CD4-positive, alpha-beta T cell treated with Interleukin-21 for 1 hour (primary cell): Measurements from ENCODE around the gene OTOF.
"Not testable (repeated sequence)": the region's sequence is repeated elsewhere in the genome, so short reads cannot be mapped to it uniquely, and the experiment has no call there.

ENCODE experiments used
- DNase-seq: peaks from one replicate; pipeline ENCODE4 v3.0.0-alpha.2; 2020

Gene OTOF

DNA sequence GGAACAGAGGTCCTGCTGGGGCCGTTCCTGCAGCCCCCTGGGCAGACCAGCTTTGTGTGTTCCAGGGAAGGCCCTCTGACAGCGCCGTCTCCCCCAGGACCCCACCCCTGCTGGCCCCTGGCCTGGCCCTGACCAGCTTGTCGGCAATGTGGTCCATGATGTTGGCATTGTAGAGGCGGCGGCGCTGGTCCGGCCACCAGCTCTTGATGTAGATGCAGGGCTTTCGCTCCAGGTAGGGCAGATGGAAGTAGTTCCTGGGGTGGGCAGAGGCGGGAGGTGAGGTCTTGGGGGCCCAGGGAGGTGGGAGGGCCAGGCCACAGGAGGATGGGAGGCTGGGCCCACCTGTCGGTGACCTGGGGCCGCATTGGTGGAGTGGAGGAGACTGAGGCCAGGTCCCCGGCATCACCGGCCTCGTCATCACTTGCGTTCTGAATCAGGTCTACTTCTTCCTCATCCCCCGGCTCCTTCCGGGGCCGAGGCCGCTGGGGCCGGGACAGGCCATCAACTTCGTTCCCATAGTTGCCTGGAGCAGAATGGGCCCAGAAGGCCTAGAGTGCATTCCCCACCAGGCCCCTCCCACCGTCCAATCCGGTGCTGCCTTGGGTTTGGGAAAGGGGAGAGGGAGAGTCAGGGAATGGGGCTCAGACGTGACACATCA is 1.3 kb upstream of the OTOF start:
- DNase-seq = no peak

DNA sequence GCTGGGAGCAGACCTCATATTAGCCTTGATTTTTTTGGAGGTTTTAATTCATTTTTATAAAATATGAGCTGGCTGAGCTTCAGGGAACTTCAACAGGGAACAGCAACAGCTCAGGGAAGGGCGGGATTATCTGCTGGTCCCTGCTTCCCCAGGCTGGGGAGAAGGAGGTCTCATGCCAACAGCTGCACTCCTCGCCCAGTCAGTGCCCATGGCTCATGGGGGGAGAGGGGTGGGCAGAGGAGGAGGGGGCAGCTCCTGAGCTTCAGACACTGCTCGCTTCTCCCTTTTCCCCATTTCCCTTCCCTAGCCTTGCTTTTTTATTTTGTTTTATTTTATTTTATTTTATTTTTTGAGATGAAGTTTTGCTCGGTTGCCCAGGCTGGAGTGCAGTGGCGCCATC is 442 bp upstream of the OTOF start:
- DNase-seq = no peak

DNA sequence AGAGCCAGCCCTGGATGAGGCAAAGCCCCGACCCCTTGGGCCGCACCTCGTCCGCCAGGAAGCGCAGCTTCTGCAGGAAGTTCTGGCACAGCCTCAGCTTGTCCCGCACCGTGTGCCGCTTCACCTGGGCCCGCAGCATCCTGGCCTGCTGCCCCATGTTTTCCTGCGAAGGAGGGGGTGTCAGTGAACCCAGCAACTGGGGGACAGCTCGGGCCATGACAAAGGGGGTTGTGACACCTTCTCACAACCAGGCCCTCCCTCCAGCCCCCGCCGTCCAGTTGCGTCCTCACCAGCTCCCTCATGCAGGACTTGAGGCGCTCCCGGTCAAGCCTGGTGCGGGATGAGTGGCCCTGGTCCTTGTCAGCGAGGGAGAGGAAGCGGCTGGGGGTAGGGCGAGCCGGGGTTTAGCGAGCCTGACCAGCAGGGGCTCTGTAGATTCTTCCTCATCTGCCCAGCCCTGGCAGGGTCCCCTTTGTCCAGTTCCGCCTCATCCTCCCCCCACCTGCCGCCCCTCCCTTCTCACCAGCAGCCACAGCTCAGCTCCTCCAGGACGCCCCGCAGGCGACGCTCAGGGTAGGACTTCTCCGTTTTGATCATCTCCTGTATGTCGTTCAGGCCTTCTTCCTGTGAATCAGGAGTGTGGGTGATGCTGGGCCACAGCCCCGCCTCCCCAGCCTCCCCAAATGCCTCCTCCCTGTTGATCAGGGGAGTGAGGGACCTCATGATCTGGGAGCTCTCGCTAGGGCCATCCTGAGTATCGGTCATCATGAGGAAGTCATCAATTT is 606 bp downstream of the OTOF start:
- no peak for DNase-seq

DNA sequence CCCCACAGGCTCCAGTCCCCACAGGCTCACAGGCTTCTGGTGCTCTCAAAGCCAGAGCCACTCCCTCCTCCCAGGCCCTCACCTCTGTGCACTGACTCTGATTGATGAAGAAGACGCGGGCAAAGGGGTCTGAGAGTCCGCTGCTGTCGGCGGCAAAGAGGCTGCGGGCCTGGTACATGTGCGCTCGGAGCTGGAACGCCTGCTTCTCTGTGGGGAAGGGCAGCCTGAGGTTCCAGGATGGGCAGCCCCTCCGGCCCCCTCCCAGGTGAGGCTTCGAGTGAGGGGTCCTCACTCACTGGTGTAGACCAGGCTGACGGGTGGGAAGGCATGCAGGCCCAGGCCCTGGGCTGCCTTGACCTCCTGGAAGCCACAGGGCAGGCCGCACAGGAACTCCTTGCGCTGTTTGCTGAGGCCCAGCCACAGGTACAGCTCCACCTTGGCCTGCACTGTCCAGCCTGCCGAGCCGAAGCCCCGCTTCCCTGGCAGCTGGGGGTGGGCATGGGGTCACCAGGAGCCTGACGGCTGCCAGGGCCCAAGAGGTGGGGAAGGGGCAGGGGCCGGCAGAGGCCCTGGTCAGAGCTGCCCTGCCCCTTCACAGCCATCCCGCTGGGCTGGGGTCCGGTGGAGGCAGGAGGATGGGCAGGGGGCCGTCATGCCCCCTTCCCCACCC is 2.0 kb downstream of the OTOF start:
- DNase-seq = no peak

DNA sequence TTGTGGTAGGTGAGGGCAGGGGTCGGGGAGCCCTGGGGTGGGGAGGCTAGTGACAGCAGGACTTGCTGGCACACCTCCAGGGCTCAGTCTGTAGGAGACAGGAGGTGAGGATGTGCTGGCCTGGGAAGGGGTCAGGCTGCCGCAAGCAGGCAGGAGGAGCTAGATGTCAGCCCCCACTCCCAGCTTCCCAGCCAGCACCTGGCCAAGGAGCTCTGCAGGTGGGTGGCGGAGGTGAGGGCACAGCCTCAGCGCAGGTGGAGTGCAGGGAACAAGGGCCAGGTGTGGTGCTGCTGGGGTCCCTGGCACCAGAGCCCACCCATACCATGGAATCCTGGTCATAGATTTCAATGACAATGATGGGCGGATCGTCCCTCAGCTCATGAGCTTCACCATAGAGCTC is 2.9 kb downstream of the OTOF start:
- no peak for DNase-seq

DNA sequence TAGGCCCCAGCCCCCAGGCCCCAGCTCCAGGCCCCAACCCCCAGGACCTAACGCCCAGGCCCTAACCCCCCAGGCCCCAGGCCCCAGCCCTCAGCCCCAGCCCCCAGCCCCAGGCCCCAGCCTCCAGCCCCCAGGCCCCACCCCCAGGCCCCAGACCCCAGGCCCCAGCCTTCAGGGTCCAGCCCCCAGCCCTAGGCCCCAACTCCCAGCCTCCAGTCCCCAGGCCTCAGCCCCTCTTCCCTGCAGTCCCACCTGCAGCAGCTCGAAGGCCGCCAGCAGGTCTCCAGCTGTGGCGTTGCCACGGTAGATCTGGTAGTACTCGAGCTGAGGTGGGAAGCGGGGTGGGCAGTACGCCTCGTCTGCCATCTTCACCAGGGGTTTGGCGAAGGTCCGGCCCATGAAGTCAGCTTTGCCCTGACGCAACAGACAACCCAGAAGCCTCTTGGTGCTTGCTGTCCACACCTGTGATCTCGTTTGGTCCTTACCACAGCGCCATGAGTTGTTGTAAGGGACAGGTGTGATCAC is 3.6 kb downstream of the OTOF start:
- no peak for DNase-seq

DNA sequence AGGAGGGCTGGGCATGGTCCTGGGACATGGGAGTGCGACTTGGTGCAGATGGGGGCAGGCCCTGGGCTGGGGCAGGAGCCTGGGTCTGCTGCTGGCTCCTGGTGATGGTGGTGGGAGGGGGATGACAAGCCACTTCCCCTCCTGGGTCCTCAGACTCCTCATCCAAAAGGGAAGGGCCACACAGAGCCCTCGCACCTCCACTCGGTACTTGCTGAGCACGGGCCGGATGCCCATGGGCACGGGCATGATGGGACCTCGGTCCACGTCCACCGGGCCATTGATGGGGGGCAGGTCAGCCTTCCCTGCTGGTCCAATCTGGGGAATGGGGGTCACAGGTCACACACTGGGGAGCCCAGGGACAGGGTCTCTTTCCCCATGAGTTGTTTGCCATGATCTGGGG is 4.1 kb downstream of the OTOF start:
- no peak for DNase-seq

DNA sequence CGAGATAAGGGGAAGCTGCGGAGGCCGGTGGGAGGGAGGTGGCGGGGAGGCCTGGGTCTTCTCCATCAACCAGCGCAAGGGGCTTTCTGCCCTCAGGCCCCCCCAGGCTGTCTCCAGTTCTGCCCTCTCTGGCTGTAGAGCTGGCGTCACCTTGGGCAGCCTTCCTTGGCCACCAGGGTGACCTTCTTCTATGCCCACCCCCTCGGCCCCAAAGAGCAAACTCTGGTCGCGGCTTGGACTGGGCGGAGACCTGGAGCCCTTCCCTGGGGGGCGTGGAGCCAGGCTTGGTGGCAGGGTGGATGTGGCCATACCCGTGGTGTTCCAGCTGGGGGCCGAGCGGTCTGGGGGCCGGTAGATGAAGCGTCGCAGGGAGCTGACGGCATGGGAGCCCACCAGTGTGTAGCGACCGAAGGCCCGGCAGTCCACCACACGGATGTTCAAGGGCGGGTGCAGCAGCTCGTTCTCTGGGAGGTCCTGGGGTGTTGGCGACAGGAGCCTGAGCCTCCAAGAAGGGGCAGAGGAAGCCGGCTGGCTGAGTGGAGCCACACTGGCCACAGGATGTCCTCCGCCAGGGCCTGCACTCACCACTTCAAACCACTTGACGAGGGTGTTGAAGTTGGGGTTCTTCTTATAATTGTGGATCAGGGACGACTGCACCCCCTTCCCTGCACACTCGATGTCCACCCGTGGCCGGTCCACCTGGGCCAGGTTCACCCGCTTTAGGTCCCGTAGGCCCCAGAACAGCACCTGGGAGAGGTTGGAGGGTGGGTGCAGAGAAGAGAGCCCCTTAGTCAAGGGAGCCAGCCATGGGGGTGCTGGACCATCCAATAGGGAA is 4.9 kb downstream of the OTOF start:
- DNase-seq = no peak

DNA sequence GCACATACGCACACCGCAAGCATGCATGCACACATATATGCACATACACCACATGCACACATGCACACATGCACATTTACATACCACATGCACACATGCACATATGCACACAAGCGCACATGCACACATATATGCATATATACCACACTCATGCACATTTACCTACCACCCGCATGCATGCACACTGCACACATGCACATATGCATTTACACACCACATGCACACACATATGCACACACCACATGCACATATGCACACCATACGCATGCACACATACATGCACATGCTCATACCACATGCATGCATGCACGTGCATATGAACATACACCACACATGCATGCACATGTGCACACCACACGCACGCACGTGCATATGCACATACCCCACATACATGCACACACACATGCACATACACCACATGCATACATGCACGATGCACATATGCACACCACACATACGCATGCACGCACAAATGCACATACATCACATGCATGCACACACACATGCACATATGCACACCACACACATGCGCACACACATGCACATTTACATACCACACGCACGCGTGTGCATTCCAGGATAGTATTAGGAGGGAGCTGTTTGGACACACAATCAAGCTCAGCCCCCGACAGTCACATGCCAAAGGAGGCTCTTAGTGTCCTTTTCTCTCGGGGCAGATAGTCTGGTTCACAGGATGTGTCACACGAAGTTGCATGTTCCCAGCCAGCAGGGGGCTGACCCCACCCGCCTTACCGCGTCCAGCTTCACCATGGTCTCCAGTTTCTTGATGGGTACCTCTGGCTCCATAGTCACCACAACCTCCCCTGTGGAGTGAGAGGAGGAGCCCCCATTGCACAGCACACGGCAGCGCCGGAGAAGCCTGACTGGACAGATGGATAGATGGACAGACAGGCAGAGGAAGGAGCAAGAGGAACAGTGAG is 5.9 kb downstream of the OTOF start:
- no peak for DNase-seq

DNA sequence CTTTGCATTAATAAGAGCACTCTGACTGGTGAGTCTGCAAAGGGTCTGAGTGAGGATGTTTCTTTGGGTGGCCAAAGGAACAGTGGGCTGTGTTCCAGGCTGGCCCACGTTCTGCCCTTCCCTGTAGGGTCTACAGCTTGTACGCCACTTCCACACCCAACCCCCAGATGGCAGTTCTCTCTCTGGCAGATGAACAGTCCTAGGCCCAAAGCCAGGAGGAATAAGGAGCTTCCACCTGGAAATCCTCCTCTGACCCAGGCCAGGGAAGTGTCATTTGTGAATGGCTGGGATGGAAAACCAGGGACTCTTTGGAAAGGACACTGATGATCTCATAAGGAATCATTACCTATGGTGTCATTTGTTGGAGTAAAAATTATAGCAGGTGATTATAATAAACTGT is 6.6 kb downstream of the OTOF start:
- DNase-seq = no peak

DNA sequence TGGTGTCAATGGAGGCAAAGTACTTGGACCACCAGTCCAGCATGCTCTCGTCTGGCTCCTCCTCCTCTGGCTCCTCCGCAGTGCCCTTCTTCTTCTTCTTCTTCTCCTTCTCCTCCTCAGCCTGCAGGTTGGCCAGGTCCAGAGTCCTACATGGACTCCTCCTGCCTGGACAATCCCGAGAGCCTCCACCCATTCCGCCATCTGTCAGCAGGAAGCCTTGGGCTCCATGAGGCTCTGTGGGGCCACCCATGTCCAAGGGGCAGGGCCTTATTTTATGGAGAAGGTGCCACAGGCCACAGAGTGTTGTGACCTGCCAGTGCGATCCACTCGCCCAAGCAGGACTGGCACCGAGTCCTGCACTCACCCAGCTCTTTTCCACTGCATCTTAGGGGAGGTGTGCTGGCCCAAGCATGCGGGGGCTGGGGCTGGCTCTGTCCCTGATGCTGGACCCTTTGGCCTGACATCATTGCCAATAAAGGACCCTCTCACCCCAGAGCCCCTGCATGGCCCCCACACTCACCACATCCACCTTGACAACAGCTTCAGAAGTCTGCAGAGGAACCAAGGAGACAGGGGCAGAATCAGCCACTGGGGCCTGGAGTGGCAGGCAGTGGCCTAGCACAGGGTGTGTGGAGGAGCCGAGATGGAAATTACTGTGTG is 7.2 kb downstream of the OTOF start:
- no peak for DNase-seq

DNA sequence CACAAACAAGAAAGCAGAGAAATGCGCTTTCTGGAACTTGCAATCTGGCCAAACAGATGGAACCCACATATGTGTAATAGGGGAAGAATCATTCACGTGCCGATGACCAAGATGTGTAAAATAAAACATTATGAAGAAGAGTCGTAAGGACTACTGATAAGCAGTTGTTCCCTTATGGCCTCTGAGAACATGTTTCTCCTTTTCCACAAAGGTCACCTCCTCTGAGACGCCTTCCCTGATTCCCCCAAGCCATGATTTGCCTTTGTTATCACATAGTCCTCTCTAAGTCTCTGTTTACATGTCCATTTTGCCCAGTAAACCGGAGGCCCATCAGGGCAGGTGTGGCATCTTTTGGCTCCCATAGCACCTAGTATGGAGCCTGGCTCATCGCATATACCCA is 8.0 kb downstream of the OTOF start:
- no peak for DNase-seq

DNA sequence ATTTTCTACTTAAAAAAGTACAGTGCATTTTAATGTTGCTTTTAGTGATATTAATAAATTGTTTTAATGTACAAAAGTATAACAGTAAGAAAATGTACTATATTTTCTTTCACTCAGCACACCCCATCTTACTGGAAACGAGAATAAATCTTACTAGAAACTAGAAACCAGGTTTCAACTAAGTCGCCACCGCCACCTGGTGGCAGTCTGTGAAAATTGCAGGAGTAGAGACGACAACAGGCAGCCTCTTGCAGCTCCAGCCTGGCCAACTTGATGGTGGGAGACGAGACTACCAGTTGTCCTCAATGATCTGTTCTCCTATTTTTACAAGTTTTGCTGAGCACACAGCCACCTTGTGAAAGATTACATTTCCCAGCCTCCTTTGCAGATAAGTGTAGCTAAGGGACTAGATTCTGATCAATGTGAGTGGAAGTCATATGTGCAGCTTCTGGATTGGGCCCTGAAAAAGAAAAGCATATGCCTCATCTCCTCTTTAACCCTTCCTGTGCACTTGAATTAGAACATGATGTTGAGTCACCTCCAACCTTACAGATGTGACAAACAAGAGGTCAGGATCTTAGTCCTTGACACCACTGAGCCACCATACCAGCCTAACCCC is 8.7 kb downstream of the OTOF start:
- DNase-seq = peak; percentile 49

DNA sequence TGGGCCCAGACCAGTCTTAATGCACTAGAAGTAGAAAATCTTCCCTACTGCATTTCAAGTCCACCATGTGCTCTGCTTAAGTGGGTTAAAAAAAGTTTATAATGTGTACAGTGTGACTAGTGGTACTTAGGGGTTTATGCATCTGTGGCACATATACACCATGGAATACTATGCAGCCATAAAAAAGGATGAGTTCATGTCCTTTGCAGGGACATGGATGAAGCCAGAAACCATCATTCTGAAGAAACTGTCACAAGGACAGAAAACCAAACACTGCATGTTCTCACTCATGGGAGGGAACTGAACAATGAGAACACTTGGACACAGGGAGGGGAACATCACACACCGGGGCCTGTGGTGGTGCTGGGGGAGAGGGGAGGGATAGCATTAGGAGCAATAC is 9.4 kb downstream of the OTOF start:
- not testable (repeated sequence) for DNase-seq

DNA sequence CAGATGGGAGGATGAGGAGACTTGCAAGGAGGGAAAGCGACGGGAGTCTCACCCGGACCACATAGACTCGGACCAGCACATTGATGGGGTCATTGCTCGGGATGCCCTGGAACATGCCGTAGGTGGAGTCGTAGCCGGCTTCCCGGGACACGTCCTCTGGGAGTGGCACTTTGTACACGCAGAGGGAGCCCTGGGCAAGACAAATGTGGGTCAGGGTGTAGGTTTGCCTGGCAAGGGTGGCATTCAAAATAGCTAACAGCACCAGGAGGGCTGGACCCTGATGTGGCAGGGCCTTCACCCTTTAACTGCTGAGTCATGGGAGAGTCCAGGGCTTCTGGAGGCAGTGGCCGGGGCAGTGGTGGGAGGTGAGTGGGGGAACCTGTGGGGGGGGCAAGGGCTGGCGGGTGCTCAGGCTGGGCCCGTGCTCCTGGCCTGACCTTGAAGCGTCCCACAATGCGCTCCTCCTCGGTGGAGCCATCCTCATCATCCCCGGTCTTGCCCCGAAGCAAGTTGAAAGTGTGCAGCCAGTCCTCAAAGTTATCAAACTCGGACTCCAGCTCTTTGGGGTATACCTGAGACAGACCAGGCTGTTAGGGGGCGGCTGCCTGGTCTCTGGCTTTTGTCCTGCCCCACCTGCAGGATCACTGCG is 11.1 kb downstream of the OTOF start:
- DNase-seq = no peak

DNA sequence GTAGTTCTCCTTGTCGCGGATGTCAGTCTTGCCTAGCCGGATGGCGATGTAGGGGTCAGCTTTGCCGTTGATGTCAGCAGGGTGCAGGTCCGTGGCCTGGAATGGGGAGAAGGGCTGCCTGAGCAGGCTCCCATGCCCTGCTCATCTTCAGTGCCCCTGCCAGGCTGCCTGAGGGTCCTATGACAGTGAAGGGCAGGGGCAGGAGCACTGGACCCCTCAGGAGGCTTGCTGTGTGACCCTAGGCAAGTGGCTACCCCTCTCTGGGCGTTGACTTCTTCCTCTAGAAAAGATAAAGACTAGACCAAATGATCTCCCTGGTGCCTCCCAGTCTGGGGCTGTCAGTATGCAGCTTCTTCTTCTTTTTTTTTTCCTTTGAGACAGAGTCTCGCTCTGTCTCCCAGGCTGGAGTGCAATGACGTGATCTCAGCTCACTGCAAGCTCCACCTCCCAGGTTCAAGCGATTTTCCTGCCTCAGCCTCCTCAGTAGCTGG is 11.9 kb downstream of the OTOF start:
- DNase-seq = no peak

DNA sequence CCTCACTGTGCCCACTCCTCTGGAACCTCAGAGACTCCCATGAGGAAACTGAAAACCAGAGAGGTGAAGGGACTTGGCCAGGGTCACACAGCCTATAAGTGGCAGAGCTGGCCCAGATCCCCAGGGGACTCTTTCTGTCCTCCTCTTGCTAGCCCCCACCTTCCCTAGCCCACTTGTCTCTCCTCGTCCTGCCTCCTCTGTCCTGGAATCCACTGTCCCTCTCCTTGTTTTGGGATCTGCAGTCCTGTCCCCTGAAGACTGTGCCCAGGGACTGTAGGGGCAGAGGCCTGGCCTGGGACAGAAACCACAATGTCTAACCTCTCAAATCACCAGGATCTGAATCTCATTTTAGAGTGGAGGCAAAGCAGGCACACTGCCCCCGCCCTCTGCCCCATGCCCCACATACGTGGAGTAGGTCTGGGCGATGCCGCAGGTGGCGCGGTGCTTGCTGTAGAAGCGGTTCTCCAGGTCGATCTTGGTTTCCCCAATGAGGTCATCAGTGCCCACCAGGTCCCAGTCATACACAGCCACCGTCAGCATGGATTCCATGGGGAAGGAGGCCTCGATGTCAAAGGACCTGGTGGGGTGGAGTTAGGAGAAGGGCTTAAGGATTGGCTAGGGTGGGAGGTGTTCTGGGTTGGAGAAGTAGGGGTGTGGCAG is 12.5 kb downstream of the OTOF start:
- DNase-seq = no peak

DNA sequence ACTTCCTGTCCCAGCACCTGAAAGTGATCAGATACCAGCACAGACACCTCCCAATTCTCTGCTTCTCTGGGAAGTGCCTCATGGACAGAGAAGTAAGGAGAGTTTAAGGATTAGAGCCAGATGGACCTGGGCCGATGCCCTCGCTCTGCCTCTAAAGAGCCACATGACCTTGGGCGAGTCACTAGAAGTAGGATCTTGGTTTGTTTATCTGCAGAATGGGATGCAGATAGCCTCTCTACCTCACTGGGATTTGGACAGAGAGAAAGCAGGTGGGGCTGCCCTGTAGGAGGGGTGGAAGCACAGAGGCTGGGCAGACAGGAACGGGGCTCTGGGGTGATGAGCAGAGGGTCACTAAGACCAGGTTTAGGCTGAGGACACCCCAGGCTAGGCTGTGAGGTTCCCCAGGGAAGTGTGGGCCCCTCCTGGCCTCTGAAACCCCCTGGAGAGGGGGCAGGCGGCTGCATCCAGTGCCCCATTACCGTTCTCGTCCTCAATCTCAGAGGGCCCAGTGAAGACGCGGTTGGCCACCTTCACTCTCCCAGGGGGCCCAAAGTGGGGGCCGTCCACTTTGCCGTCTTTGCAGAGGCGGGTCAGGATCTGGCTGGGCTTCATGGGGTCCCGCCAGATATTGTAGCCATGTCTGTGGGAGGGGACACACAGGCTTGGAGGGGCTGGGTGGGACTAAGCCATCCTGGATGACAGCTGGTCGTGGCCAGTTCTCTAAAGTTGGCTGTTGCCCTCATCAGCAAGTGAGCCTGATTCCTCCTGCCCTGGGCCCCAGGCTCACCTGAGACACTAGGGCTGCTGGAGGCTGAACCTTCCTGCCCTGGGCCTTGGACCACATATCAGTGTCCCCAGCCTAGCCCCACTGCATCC is 13.3 kb downstream of the OTOF start:
- no peak for DNase-seq
